HG03196 (cell line): ENCODE results near the gene SHD.
"Not testable (repeated sequence)": the region's sequence is repeated elsewhere in the genome, so short reads cannot be mapped to it uniquely, and the experiment has no call there.

Experiments used
- ATAC-seq: cut with Tn5 transposase; IDR thresholded peaks from one replicate; pipeline ENCODE4 v1.9.1; 2021; ENCODE audit not compliant: unreplicated experiment

SHD gene

GRCh38 chr19:4267101-4267900 is 11.8 kb upstream of the SHD start:
- no peak for ATAC-seq

DNA sequence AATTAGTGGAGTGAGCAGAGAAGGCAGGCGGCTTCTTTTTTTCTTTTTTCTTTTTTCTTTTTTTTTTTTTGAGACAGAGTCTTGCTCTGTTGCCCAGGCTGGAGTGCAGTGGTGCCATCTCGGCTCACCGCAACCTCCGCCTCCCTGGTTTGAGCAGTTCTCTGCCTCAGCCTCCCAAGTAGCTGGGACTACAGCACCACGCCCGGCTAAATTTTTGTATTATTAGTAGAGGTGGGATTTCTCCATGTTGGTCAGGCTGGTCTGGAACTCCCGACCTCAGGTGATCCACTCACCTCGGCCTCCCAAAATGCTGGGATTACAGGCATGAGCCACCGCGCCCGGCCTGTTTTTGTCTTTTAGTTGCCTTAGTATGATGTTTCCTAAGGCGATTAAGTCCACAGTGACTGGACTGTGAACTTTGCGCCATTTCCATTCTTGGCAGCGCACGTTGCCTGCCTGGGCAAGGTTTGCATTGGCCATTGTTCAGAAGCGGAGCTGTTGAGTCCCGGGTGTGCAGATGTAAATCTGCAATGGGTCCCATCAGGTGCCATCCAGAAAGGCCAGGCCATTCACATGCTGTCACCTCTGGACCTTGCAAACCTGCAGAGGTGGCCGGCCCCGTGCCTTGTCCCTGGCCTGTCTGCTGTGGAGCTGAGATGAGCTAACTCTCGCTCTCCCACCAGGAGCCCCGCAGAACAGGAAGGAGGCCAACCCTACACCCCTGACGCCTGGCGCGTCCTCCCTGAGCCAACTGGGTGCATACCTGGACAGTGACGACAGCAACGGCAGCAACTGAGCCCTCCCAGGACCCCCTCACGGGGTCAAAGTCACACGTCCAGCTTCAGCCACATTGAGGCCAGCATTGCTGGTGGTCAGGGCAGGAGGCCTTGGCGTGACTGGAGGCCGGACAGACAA is 10.9 kb upstream of the SHD start:
- no peak for ATAC-seq

- no peak for ATAC-seq
These were observed 10.1 kb upstream of the SHD start for GRCh38 chr19:4268816-4269430.

DNA sequence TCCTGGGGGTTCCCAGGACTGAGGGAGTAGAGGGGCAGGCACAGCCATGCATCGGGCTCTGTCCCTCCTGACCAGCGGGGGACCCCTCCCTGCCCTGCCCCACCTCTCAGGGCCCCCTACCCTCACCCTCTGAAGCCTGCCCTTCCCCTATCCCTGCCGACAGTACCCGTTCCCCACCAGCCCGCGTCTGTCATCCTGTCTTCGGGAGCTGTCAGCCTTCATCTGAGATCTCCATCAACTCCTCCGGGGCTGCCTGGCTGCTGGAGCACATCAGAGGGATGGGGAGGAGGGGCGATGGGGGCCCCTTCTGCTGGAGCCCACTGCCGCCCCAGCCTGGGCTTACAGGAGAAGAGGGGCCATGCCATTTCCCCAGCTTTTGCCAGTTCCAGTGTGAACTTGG is 6.2 kb upstream of the SHD start:
- ATAC-seq = no peak

GRCh38 chr19:4274321-4274686 is 4.8 kb upstream of the SHD start:
- not testable (repeated sequence) for ATAC-seq

DNA sequence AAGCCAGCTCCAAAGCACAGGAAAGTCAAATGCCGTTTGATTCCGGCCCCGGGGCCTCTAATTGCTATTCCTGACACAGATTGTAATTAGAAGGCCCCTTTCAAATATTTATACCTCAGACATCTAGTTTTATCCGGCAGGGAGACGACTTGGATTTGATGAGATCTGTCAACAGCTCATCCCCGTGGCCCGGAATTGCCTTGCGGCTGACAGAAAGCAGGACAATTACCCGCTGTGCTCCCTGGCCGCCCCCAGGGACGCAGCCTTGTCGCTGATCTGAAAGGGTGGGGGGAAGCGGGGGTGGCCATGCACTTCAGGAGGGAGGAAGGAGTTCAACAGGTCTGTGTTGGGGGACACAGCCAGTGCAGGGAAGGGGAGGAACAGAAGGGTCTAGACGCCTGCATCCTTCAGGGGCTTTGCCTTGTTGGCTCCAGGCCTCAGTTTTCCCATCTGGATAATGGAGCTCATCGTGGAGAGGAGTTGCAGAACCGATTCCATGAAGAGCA is 1.8 kb upstream of the SHD start:
- ATAC-seq = no peak

DNA sequence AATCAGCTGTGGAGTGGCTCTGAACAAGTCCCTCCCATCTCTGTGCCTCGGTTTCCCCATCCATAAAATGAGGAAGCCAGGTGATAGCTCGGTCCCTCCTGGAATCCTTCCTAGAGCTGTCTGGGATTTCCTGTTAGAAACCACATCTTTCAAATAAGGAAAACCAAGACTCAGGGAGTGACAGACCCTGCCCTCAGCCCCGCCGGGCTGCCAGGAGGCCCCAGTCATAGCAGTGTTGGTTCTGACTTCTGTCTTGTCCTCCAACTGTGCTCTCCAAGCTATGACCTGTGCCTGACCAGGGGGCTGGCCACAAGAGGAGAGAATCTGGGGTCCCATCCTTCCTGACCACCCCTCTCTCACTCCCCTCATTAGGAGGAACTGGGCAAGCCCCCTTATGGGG is 1.1 kb upstream of the SHD start:
- ATAC-seq = no peak

GRCh38 chr19:4279267-4279529 is 132 bp downstream of the SHD start:
- no peak for ATAC-seq

GRCh38 chr19:4279530-4280422 is 710 bp downstream of the SHD start:
- ATAC-seq = no peak

DNA sequence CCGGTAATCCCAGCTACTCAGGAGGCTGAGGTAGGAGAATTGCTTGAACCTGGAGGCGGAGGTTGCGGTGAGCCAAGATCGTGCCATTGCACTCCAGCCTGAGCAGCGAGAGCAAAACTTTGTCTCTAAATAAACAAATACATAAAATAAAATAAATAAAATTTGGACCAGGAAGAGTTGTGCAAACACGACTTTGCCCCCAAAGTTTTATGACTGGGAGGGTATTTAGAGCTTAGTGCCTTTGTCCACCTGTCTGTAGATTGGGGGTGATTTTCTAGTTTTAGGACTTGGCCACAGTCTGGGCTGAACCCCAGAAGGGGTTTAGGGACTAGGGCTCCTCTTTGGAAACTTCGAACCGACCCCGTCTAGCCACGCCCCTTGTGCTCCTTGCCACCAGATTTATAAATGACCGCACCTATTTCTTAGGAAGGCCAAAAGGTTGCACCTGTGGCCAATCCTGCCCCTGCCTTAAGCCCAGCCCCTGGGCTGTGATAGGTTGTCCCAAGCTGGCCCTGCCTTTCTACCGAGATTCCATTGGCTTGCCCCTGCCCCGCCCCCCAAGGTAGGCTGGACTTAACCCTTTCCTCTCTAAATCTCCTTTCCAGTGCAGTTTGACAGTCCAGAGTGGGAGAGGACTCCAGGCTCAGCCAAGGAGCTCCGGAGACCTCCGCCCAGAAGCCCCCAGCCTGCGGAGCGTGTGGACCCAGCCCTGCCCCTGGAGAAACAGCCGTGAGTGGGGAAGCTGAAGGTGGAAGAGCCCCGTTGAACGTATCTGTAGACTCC is 5.3 kb downstream of the SHD start:
- ATAC-seq = no peak

- ATAC-seq = no peak
These were observed 5.9 kb downstream of the SHD start for GRCh38 chr19:4284974-4285373.

DNA sequence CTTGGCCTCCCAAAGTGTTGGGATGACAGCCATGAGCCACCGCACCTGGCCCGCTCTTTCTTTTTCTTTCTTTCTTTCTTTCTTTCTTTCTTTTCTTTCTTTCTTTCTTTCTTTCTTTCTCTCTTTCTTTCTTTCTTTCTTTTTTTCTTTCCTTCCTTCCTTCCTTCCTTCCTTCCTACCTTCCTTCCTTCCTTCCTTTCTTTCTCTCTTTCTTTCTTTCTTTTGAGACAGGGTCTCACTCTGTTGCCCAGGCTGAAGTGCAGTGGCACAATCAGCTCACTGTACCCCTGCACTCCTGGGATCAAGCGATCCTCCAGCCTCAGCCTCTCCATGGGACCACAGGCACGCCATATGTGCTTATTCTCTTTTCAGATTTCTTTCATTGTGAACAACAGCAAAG is 7.1 kb downstream of the SHD start:
- not testable (repeated sequence) for ATAC-seq

DNA sequence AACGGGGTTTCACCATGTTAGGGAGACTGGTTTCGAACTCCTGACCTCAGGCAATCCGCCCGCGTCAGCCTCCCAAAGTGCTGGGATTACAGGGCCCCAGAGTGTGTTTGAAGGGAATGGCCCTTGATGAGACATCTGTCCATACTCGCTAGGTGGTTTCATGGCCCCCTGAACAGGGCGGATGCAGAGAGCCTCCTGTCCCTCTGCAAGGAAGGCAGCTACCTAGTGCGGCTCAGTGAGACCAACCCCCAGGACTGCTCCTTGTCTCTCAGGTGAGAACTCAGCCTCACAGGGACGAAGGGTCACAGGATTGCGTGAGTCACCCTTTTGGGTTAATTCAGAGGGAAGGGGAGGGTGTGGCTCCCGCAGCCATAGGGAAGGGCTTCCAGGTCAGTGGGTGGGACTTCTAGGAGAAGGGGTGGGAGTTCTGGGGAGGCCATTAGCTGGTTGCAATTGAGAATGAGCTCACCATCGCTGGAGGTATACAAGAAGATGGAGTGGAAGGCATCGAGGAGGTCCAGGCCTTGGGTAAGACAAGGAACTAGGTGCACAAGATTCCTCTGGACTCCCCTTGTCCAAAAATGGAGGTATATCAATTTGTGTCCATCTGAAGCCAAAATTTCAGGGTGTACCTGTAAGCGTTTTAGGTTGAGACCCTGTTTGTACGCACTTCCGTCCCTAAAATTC is 9.2 kb downstream of the SHD start:
- no peak for ATAC-seq

DNA sequence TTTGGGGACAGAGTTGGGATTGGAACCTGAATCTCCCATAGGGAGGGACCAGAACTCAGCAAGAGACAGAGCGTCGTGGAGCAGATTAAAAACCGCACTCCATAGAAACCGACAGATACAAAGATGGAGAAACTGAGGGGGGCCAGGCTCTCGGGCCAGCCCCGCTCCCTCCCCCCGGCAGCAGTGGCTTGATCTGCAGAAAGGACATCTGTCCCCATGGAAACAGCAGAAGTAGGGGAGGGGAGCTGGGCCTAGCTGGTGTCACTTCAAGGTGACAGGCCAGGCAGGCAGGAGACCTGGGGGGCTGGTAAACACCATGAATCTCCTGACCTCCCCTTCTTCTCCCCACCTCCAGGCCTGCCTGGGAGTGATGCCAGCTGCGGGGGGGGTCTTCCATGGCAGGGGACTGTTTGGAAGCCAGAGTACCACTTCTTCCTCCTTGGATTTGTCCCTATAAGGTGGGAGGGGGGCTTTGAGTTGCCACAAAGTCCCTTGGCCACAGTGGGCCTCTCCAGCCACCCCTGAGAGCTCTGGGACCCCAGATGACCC is 12.2 kb downstream of the SHD start:
- ATAC-seq = no peak

DNA sequence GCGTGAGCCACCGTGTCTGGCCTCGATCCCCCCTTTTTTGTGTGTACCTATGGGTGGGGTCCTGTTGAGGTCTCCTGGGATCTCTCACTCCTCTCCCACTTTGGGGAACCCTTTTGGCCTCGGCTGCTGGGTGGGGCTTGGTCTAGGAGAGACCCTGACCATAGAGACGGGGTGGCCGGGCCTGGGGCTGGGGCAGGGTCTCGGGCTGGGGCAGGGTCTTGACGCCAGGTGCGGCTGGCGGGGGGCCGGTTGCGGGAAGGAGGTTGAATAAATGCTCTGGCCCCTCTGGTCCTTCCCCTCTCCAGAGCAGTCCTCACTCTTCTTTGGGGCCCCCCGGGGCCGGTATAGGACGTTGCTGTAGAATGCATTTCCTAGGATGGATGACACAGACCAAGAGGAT is 13.4 kb downstream of the SHD start:
- ATAC-seq = no peak

GRCh38 chr19:4294389-4294788 is 15.3 kb downstream of the SHD start:
- ATAC-seq = no peak

DNA sequence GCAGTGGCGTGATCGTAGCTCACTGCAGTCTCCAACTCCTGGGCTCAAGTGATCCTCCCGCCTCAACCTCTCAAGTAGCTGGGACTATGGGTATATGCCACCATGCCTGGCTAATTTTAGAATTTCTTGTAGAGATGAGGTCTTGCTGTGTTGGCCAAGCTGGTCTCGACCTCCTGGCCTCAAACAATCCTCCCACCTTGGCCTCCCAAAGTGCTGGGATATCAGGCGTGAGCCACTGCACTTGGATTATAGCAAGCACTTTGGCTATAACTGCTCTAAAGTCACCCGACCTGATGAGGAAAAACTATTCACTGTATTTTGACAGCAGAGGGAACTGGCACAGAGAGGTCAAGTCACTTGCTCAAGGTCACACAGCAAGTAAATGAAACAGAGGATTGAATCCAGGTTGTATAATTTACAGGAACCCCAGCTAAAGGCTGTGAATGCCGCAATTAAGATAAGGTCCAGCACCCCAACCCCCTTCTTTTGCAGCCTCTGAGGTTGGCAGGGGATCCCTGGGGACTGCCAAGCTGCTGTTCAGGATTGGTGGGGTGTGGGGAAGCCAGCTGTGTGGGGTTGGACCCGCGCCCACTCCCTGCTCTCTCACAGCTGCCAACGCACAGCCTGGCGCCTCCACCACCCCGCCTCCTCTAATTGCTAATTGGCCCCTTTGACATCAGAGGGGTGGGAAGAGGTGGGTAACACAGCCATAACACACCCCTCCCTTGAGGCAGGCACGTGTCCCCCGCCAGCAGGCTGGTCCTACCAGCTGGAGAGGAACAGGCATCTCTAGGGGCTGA is 17.1 kb downstream of the SHD start:
- no peak for ATAC-seq
